Ramos (cell line): ENCODE data around the gene FANCL.
"Not testable (repeated sequence)": the region's sequence is repeated elsewhere in the genome, so short reads cannot be mapped to it uniquely, and the experiment has no call there.

Source experiments
- in situ Hi-C: fragments of 300-500 bp; cut with MboI; formaldehyde crosslinking; loops from one replicate; pipeline ENCODE4 v1.14.3; 2022; ENCODE audit warnings: low sequenced_read_pairs; ENCODE audit not compliant: unreplicated experiment

Gene FANCL

DNA sequence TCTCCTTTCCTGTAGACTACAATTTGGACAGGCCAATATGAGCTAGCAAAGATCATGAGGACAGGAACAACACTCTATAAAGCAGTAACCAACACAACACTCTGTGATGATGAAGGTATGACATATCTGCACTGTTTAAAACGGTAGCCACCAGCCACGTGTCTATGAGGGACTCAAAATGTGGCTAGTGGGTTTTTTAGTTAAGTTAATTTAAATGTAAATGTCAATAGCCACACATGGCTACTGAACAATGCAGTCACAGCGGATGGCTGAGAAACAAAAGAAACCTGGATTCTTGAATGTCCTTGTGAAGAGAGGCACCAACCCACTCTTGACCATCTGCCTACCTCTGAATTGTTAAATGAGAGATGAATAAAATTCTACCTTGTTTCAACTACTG lies 33.9 kb downstream of the FANCL start:
- in situ Hi-C loops = no loop called here

DNA sequence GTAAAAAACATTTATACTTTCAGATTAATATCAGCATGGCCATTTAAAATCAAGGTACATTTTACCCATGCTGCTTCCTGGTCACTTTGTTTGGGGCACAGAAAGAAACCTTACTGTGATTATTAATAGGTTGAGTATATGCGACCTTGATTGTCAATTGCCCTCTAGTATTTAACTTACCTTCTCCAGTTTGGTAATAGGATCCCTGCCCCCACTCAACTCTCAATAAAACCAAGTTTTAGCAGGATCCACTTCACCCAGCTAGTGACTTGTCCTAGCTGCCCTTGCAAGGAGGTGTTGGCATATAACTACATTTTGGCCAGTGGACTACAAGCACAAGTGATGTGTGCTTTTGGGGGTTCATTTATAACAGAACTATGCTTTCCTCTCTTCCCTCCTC lies 34.3 kb downstream of the FANCL start:
- in situ Hi-C loops = no loop called here

DNA sequence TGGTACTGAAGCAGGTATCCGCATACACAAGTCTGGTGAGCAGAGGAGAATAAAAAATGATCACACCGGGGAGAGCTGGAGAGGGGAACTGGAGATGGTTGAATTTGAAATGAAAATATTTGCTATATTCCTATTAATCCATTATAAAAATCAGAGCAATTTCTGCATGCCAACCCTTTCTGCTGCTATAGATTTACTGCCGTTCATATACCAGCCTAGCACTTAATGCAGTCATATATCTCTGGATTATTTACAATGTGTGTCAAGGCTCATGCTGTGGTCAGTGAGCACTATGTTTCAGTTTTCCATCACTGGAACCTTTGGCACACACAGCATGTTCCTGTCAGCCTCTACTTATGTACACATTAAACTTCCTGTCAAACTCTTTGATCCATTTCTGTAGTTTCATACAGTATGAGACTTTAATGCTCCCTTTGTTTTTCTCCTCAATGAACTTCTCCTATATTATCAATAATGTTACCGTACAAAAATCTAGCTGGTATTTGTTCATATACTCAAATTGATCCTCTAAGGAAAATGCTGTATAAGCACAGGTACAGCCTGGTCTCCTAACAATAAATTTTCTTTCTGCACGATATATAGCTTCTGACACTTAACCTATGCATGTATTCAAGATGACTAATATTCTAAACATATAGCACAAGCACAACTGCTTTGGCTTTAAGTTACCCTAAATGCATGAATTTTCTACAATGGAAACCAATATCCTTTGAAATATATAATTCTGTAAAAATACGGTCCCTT lies 36.7 kb downstream of the FANCL start:
- in situ Hi-C loops = no loop called here

DNA sequence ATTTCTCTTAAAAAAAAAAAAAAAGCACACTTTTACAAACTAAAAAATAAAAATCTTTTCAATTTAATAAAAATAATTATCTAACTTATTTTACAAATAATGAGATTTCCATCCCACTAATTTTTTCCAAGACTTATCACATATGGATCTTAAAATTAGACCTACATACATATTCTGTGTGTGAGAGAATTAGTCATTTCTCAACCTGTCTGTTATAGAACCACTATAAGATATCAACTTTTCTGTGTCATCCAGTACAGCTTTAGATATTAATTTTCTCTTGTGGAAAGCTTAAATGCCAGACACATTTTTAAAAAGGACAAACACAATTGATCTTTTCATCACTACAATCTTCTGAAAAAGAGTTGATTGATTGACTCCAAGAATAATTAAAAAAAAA lies 38.1 kb downstream of the FANCL start:
- in situ Hi-C loops = no loop called here

DNA sequence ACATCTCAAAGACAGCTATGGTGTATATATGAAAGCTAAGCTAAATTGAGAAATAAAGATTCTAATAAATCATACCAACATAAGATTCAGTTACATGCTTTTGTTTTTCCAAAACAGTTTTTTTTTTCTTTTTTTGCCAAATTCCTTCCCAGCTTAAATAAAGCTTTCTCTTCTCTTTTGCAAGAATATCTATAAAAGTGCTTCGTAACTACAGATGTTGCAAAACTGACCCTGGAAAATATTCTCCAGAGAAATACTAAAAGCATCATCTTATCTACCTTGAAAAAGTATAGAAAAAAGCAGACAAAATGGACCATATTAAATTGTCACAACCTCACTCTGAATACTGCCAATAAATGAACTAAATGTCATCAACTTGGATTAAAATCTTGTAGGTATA lies 38.7 kb downstream of the FANCL start:
- in situ Hi-C loops = no loop called here

GRCh38 chr2:58197894-58198293 lies 43.2 kb downstream of the FANCL start:
- in situ Hi-C loops = no loop called here

DNA sequence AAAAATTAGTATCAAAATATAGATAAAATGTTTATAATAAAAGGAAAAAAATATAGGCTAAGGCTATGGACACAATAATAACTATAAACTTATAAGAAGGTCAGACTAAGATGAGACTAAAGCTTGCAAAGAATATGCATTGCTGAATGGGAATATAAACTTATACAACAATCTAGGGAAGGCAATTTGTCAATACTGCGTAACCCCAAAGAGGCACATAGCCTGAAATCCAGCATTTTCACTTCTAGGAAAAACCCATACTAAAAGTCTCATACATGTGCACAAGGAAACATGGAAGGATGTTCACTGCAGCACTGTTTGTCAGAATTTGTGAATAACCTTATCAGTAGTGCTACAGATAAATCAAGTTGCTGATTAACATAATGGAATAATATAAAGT lies 45.5 kb downstream of the FANCL start:
- in situ Hi-C loops = no loop called here

- in situ Hi-C loops = no loop called here
These were observed 46.7 kb downstream of the FANCL start for GRCh38 chr2:58194458-58194857.

- in situ Hi-C loops = not testable (repeated sequence)
These were observed 54.1 kb downstream of the FANCL start for GRCh38 chr2:58187022-58187421.

DNA sequence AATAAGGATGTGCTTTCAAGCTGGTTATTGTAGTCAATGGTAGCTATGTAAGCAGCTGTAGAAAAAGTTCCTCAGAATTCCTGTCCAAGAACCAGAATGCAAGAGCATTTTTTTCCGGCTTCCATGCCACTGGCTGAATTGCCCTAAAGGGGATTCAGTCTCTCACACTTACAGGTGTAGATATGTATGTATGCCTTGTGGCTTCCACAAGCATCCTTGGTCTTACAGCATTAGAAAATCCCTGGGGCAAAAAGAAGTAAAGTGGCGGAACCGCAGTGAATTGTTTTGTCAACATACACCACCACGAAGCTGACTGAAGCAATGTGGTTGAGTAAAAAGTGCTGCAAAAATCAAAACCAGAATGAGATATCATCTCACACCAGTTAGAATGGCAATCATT lies 54.6 kb downstream of the FANCL start:
- in situ Hi-C loops = no loop called here

- in situ Hi-C loops = no loop called here
These were observed 58.6 kb downstream of the FANCL start for GRCh38 chr2:58182527-58182926.

DNA sequence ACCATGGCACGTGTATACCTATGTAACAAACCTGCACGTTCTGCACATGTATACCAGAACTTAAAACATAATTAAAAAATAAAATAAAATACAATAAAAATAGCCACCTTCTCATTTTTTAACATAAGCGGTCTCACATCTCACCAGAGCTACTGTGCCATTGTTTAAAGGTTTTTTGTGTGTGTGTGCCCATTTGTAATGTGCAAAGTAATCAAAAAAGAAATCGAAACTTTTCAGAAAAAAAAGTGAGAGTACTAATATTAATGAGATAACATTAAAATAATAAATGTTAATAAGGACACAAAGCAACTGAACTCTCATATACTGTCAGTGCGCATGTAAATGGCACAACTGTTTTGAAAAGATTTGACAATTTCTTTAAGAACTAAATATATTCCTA lies 60.5 kb downstream of the FANCL start:
- in situ Hi-C loops = no loop called here

DNA sequence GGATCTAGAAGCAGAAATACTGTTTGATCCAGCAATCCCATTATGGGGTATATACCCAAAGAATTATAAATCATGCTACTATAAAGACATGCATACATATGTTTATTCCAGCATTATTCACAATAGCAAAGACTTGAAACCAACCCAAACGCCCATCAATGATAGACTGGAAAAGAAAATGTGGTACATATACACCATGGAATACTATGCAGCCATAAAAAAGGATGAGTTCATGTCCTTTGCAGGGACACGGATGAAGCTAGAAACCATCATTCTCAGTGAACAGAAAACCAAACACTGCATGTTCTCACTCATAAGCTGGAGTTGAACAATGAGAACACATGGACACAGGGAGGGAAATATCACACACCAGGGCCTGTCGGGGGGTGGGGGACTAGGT lies 61.0 kb downstream of the FANCL start:
- in situ Hi-C loops = not testable (repeated sequence)

- in situ Hi-C loops = not testable (repeated sequence)
These were observed 63.9 kb downstream of the FANCL start for GRCh38 chr2:58177187-58177586.

GRCh38 chr2:58171831-58172230 lies 69.3 kb downstream of the FANCL start:
- in situ Hi-C loops = not testable (repeated sequence)

- in situ Hi-C loops = not testable (repeated sequence)
These were observed 70.7 kb downstream of the FANCL start for GRCh38 chr2:58170334-58170933.

DNA sequence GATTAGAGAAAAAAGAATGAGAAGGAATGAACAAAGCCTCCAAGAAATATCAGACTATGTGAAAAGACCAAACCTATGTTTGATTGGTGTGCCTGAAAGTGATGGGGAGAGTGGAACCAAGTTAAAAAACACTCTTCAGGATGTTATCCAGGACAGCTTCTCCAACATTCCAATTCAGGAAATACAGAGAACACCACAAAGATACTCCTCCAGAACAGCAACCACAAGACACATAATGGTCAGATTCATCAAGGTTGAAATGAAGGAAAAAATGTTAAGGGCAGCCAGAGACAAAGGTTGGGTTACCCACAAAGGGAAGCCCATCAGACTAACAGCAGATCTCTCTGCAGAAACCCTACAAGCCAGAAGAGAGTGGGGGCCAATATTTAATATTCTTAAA lies 71.3 kb downstream of the FANCL start:
- in situ Hi-C loops = not testable (repeated sequence)

DNA sequence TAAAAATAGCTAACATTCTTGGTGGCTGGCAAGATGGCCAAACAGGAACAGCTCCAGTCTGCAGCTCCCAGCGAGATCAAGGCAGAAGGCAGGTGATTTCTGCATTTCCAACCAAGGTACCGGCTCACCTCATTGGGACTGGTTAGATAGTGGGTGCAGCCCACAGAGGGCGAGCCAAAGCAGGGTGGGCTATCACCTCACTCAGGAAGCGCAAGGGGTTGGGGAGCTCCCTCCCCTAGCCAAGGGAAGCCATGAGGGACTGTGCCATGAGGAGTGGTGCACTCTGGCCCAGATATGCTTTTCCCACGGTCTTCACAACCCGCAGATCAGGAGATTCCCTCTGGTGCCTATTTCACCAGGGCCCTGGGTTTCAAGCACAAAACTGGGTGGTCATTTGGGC lies 73.0 kb downstream of the FANCL start:
- in situ Hi-C loops = not testable (repeated sequence)

- in situ Hi-C loops = no loop called here
These were observed 77.2 kb downstream of the FANCL start for GRCh38 chr2:58163913-58164312.

DNA sequence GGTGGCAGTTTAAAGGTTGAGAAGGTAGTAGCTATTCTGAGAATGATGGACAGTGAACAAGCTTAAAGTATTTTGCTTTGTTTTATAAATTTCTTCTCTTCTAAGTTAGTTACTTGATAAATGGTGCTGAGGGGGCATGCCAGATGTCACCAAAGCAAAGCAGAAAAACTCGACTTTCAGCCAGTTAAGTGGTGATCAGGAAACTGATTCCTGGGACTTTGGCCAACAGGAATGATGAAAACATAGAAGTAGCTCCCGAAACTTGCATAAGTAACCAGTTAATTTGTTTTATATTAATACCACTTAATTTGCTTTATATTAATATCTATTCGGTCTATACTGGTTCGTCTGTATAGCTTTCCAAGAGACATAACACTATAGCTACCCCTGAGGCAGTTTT lies 82.6 kb downstream of the FANCL start:
- in situ Hi-C loops = no loop called here

DNA sequence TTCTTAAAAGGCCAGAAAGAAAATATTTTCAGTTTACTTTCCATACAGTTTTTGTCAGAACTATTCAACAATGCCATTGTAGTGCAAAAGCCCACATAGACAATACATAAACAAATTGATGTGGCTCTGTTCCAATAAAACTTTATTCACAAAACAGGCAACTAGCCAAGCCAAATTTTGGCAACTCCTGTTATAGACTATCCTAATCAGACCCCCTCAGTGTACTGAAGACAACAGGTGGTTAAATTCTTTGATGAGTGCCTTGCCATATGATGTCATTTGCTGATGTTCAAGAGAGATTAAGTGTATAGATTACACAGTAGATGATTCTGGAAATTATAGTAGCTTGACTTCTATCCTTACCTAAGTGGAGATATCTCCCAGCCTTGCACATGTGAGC lies 83.4 kb downstream of the FANCL start:
- in situ Hi-C loops = no loop called here

DNA sequence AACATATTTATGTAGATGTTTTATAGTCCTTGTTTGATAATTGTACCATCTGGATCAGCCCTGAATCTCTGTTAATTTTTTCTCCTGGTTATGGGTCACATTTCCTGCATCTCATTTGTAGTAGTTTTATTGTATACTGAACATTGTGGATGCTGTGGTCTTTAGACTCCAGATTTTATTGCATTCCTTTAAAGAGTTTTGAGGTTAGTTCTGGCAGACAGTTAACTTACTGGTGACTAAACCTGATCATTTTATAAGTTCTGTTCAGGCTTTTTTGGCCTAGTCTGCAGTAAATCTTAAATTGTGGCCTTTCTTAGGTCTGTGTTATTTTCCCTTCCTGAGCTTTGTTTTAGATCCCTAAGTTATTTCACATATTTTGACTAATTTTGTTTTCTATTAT lies 84.3 kb downstream of the FANCL start:
- in situ Hi-C loops = no loop called here
